IPS DF 6.9 (cell line): Measurements from ENCODE around the gene MCF2L2.

ENCODE experiments used
- DNase-seq: peaks from one replicate; pipeline ENCODE4 v3.0.0-alpha.2; 2013; ENCODE audit warnings: low read depth, low spot score
- H3K27ac ChIP-seq: one replicate; pipeline ENCODE4 v1.5.1; 2013; ENCODE audit warnings: low read length, control low read depth
- H3K27me3 ChIP-seq: 2 replicates; pipeline ENCODE4 v1.6.1; 2013; ENCODE audit warnings: mild to moderate bottlenecking, low read length; ENCODE audit not compliant: control insufficient read depth, insufficient read depth
- H3K36me3 ChIP-seq: 2 replicates; pipeline ENCODE4 v1.6.1; 2013; ENCODE audit warnings: low read length; ENCODE audit not compliant: control insufficient read depth, insufficient read depth
- H3K4me1 ChIP-seq: 2 replicates; pipeline ENCODE4 v1.6.1; 2013; ENCODE audit warnings: low read length; ENCODE audit not compliant: control insufficient read depth, insufficient read depth
- H3K4me3 ChIP-seq: 2 replicates; pipeline ENCODE4 v1.5.1; 2013; ENCODE audit warnings: mild to moderate bottlenecking, low read length
- H3K9me3 ChIP-seq: 2 replicates; pipeline ENCODE4 v1.6.1; 2013; ENCODE audit warnings: low read length, inconsistent platforms; ENCODE audit not compliant: control insufficient read depth, insufficient read depth
- WGBS: extraction: QIAGEN DNeasy Blood & Tissue Kit; methylation state at CpG from one replicate; pipeline ENCODE4 v1.1.7; 2013; ENCODE audit warnings: mixed read lengths, missing lambda C conversion rate; ENCODE audit not compliant: insufficient read length, insufficient coverage; 5-methylcytosine and 5-hydroxymethylcytosine counted together

MCF2L2 gene

DNA sequence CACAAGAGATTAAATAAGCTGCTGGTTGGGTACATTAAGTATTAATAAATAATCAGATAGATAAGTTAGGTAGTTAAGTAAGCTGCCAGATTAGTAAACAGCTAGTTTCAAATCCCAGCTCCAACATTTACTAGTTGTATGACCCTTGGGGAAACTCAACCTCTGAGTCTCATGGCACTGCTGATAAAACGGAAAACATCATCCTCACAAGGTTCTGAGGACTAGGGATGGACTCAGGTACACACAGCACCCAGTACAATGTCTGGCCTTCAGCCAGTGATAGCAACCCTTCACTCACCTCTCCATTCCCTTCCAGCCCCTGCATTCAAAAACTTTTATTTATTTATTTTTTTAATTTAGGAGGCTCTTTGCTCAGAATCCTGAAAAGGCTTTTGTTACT is 143.1 kb downstream of the MCF2L2 start:
- no peak overlapping the region for H3K27ac ChIP-seq
- no peak for DNase-seq
- WGBS, result no CpG with 5 or more reads among the region's 1 CpG
- no peaks in the 10 kb centered on the region for H3K4me1 ChIP-seq
- no peak overlapping the region for H3K4me3 ChIP-seq
- 0 out of 2 replicates have a peak, but pooled peaks cover 3% of the 10 kb centered on the region for H3K36me3 ChIP-seq
- H3K9me3 ChIP-seq, result no peaks in the 10 kb centered on the region
- H3K27me3 ChIP-seq, result no peaks in the 10 kb centered on the region

DNA sequence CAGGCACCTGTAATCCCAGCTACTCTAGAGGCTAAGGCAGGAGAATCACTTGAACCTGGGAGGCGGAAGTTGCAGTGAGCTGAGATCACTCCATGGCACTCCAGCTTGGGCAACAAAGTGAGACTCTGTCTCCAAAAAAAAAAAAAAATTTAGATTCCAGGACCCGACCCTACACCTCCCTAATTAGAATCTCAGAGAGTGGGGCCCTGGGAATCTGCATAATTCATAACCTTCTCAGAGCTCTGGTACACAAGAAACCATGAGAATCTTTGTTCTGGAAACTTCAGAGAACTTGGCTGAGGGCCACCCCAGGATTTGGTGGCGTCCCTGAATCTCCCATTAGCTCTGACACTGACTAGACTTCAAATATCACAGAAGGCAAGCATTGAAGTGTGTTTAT is 143.8 kb downstream of the MCF2L2 start:
- DNase-seq, result no peak
- H3K4me1 ChIP-seq, result no peaks in the 10 kb centered on the region
- H3K4me3 ChIP-seq, result no peak overlapping the region
- whole genome bisulfite sequencing, result no CpG with 5 or more reads among the region's 3 CpGs
- H3K36me3 ChIP-seq, result 0 out of 2 replicates have a peak, but pooled peaks cover 3% of the 10 kb centered on the region
- no peak overlapping the region for H3K27ac ChIP-seq
- no peaks in the 10 kb centered on the region for H3K27me3 ChIP-seq
- no peaks in the 10 kb centered on the region for H3K9me3 ChIP-seq

DNA sequence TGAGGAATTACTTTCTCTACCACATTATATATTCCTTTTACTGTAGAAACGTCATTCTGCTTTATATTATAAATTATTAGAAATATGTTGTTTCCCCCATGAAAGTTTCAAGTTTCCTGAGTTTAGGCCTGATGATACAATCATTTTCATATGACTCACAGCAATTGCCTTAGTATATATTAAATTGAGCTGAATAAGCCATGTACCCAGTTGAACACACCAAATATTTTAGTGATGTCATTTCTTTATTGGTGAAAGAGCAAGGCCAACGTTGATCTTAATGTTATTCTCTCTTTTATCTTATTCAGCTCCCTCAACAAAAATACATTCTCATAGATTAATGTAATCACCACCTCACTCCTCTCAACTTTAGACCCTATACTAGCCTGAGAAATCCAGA is 144.5 kb downstream of the MCF2L2 start:
- no CpG with 5 or more reads among the region's 2 CpGs for WGBS
- no peaks in the 10 kb centered on the region for H3K9me3 ChIP-seq
- H3K36me3 ChIP-seq, result 0 out of 2 replicates have a peak, but pooled peaks cover 3% of the 10 kb centered on the region
- DNase-seq, result no peak
- H3K4me1 ChIP-seq, result peaks cover 1% of the 10 kb centered on the region; the same call in 1 of the 2 replicates
- H3K4me3 ChIP-seq, result no peak overlapping the region
- H3K27ac ChIP-seq, result no peak overlapping the region
- no peaks in the 10 kb centered on the region for H3K27me3 ChIP-seq

DNA sequence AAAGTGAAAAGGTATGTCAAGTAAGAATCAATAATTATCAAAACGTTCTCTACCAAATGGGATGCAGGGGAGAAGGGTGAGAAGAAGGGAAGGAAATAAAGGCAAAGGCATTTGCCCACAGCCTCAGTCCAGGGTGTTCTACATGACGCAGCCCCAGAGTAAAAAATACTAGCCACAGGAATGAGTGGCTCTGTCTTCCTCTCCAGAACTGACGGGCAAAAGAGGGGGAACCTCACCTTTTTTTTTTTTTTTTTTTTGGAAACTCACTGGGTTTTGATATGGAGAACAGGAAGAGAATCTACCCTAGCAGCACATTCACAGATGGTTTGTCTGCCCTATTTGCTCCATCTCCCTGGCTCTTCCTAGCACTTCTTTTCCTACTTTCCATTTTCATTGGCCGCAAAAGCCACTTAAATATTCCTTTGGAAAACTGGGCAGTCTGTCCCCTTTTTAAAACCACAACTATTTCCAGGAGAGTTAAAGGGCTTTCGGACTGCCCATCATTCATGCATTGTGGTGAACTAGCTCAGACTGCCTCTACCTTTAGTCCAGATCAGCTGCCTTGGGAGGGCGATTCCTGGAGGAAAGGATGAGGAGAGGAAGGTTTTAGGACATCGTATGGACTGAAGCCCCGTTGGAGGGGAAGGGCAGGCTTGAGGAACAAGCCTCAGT is 147.2 kb downstream of the MCF2L2 start:
- DNase-seq, result no peak
- Histone ChIP-seq H3K4me3 (no peak overlapping the region), H3K4me1 (peaks cover 1% of the 10 kb centered on the region; the same call in 1 of the 2 replicates), H3K9me3 (no peaks in the 10 kb centered on the region), H3K36me3 (0 out of 2 replicates have a peak, but pooled peaks cover 3% of the 10 kb centered on the region), H3K27ac (no peak overlapping the region), H3K27me3 (no peaks in the 10 kb centered on the region)
- WGBS, result 100% methylated on average over 1 of the region's 8 CpGs

DNA sequence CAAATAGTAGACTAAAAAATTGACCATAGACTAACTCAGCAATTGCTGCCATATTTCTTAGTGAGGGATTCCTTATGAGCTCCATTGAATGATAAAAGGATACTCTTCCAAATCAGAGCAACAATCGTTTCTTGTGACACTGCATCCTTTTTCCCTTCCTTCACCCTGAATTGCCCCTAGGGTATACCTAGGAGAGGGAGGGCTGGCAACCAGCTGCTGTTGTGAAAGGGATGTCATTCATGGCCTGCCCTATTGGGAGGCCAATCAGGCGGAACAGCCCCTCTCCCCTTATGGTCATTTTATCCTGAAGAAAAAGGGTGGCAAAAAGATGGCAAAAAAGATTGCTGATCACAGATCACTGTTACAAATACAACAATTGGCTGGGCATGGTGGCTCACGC is 149.0 kb downstream of the MCF2L2 start:
- DNase-seq, result no peak
- Histone ChIP-seq H3K36me3 (0 out of 2 replicates have a peak, but pooled peaks cover 3% of the 10 kb centered on the region), H3K9me3 (no peaks in the 10 kb centered on the region), H3K4me1 (peaks cover 1% of the 10 kb centered on the region; the same call in 1 of the 2 replicates), H3K4me3 (no peak overlapping the region), H3K27me3 (no peaks in the 10 kb centered on the region), H3K27ac (no peak overlapping the region)
- WGBS, result no CpG with 5 or more reads among the region's 3 CpGs

DNA sequence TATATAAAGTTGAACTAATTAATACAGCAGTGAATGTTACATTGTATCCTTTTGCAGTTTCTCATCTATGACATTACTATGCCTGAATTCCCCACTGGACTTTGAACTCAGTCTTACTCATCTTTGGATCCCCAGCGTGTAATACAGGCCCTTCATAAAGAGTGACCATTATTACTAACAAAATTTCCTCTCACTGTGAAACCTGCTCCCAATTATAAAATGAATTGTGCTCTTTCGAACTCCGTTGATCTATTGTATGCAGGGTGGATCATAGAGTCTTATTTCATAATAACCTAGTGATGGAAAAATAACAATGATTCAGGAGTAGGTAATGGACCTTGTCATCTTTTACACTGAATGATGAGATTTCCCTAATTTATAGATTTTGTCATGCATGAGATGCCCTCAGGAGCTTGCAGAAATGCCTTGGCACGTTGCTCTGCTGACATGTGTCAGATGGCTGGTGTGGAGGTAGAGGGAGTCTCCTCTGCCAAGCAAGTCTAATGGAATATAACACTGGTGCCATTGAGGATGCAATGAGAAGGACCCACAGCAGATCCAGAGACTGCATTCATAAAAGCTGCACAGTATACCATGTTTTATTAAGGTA is 149.8 kb downstream of the MCF2L2 start:
- H3K27ac ChIP-seq, result no peak overlapping the region
- WGBS, result no CpG with 5 or more reads among the region's 4 CpGs
- peaks cover 1% of the 10 kb centered on the region; the same call in 1 of the 2 replicates for H3K4me1 ChIP-seq
- H3K9me3 ChIP-seq, result no peaks in the 10 kb centered on the region
- H3K27me3 ChIP-seq, result no peaks in the 10 kb centered on the region
- 0 out of 2 replicates have a peak, but pooled peaks cover 3% of the 10 kb centered on the region for H3K36me3 ChIP-seq
- DNase-seq, result no peak
- no peak overlapping the region for H3K4me3 ChIP-seq

DNA sequence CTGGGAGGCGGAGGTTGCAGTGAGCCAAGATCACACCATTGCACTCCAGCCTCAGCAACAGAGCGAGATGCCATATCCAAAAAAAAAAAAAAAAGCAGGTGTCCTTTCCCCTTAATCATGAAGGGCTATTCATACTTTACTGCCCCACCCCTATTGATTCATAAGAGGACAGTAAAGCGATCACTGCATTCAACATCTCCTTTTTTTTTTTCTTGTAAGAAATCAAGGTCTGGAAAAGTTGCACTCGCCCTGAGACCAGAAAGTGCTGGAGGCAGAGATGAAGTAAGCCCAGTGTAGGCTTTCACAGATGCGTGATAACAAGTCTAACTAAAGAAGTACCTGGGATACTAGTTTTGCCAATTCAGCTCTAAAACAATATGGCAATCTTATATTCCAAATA is 151.2 kb downstream of the MCF2L2 start:
- WGBS, result no CpG with 5 or more reads among the region's 5 CpGs
- DNase-seq, result no peak

DNA sequence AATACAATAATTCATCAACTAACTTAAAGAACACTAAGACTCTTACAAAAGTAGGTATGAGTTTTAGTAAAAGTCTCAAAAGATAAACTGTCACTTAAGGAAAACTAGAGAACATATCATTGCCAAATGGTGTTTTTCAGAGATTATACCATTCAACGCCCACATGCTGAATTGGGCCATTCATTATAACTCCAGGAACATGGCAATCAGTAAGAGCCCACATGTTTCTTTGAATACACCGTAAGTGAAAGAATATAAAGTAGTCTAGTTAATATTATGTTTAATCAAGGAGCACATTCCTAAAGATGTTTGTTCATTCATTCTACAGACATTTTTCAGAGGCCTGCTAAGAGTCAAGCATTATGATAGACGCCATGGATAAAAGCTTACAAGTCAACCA is 152.5 kb downstream of the MCF2L2 start:
- Histone ChIP-seq H3K4me3 (no peak overlapping the region), H3K36me3 (no peaks in the 10 kb centered on the region), H3K27ac (no peak overlapping the region), H3K4me1 (peaks cover 1% of the 10 kb centered on the region; the same call in 1 of the 2 replicates), H3K9me3 (no peaks in the 10 kb centered on the region), H3K27me3 (no peaks in the 10 kb centered on the region)
- WGBS, result no CpG with 5 or more reads among the region's 3 CpGs
- DNase-seq, result no peak

More for the DNA sequence above, 151.2 kb downstream of the MCF2L2 start:
- H3K27me3 ChIP-seq, result no peaks in the 10 kb centered on the region
- no peak overlapping the region for H3K27ac ChIP-seq
- no peaks in the 10 kb centered on the region for H3K36me3 ChIP-seq
- H3K4me1 ChIP-seq, result peaks cover 1% of the 10 kb centered on the region; the same call in 1 of the 2 replicates
- no peaks in the 10 kb centered on the region for H3K9me3 ChIP-seq
- no peak overlapping the region for H3K4me3 ChIP-seq

DNA sequence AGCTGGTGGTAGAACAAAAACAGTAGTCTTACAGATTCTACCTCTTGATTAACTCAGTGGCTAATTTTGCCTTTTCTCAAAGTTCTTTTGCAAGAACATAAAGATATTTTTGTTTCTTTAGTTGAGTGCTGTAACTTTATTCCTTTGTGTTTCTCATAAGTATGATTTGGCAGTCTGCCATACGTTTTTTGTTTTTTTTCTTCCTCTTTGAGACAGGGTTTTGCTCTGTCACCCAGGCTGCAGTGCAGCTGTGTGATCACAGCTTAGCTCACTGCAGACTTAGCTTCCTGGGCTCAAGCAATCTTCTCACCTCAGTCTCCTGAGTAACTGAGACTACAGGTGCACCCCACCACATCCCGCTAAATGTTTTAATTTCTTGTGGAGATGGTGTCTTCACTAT is 153.0 kb downstream of the MCF2L2 start:
- no peaks in the 10 kb centered on the region for H3K27me3 ChIP-seq
- H3K27ac ChIP-seq, result no peak overlapping the region
- H3K4me1 ChIP-seq, result peaks cover 1% of the 10 kb centered on the region; the same call in 1 of the 2 replicates
- H3K36me3 ChIP-seq, result no peaks in the 10 kb centered on the region
- DNase-seq, result no peak
- H3K4me3 ChIP-seq, result no peak overlapping the region
- no peaks in the 10 kb centered on the region for H3K9me3 ChIP-seq
- no CpG with 5 or more reads among the region's 2 CpGs for WGBS

DNA sequence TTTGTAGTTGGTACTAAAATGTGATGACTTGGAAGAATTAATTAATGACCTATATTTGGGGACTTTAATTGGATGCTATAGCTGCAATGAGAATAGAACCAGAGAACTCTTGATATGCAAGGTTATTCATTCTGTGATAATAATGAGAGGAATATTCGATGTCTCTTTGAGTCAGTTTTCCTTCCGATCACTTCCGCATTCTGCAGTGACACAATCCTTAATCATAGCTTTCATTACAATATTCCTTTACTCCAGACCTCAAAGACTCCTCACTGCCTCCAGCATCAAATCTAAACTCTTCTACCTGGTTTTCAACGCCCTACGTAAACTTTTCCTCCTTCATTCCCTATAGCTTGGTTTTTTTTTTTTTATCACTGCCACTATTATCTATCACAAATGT is 153.8 kb downstream of the MCF2L2 start:
- H3K4me1 ChIP-seq, result peaks cover 1% of the 10 kb centered on the region; the same call in 1 of the 2 replicates
- no peak overlapping the region for H3K4me3 ChIP-seq
- no peaks in the 10 kb centered on the region for H3K27me3 ChIP-seq
- no peak for DNase-seq
- H3K9me3 ChIP-seq, result no peaks in the 10 kb centered on the region
- 100% methylated on average over 2 of the region's 5 CpGs for WGBS
- H3K27ac ChIP-seq, result no peak overlapping the region
- H3K36me3 ChIP-seq, result no peaks in the 10 kb centered on the region
